K562 (cell line): ENCODE results near the gene MPC2.

Source experiments
- MED1 ChIP-seq: sonication (generic); formaldehyde crosslinking; IDR thresholded peaks from 2 replicates; pipeline ENCODE4 v1.8.1; 2023; ENCODE audit warnings: missing genetic modification reagents, borderline replicate concordance
- SMAD2 ChIP-seq: fragments of 150-350 bp; IDR thresholded peaks from 2 replicates; pipeline ENCODE4 v1.6.1; 2014; ENCODE audit warnings: low read depth, mild to moderate bottlenecking, low read length
- SMARCC2 ChIP-seq: fragments of 450-650 bp; IDR thresholded peaks from 2 replicates; pipeline ENCODE4 v1.6.1; 2017; ENCODE audit warnings: antibody characterized with exemption, moderate library complexity, mild to moderate bottlenecking, low read depth

DNA sequence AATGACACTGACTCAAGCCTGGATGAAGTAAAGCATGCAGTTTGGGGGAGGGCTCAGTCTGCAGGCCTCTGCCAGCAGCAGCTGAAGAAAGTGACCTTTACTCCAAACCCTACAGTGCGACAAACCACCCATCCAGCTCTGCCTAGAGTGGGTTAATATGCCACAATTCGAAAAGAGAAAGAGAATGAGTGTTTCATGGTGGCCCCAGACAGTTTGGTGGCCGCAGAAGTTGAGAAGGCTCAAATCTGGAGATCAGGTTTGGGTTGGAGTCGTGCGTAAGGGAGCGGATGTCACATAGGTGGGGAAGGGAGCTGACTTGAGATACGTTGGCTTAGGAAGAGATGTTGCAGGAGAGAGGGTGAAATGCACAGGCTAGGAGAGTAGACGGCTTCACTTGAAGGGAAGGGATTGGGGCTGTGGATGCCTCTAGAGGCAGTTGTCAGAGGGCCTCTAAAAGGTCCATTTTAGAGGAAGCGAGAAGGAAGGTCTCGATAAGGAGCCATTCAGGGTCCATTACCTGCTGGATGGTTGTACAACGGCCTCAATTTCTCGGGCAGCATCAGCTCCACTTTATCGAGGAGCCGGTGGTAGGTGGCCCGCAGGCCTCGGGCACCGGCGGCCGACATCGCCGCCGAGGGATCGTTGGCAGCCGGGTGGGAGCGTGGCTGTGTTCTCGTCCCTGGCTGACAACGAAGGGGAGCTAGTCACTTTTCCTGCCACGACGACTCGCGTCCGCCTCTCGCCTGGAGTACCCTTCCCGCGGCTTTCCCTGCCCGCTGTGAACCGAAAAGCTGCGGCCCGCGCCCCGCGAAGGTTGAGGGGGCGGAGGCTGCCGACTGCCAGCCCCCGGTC is 1.4 kb downstream of the MPC2 start:
- TF ChIP-seq SMARCC2 (no peak; the same call in 1 of the 2 replicates), MED1 (no peak; the same call in 1 of the 2 replicates), SMAD2 (no peak)
